Stimulated activated effector memory CD8-positive, alpha-beta T cell treated with anti-CD3 and anti-CD28 coated beads, Interleukin-12 subunit alpha, Interleukin-12 subunit beta, amount 100 ng/mL, for 72 hours (primary cell): ENCODE measurements around the gene ZCCHC14.

Experiments used
- ATAC-seq: fragments of 150-1000 bp; cut with Tn5 transposase; 2 replicates; pipeline ENCODE4 v1.10.0; 2021
- DNase-seq, 2 donors: peaks; one replicate each; pipeline ENCODE4 v3.0.0; 2021 to 2022; ENCODE audit warnings: low spot score in 2 of 2
- H3K27ac Mint-ChIP-seq: one replicate; pipeline ENCODE4 v1.8.0; 2022; ENCODE audit warnings: mild to moderate bottlenecking, mixed read lengths
- H3K36me3 Mint-ChIP-seq: one replicate; pipeline ENCODE4 v1.8.0; 2022; ENCODE audit warnings: mild to moderate bottlenecking, mixed read lengths
- H3K4me1 Mint-ChIP-seq: one replicate; pipeline ENCODE4 v1.8.0; 2022; ENCODE audit warnings: mixed read lengths
- H3K4me3 Mint-ChIP-seq: one replicate; pipeline ENCODE4 v1.8.0; 2022; ENCODE audit warnings: mild to moderate bottlenecking, mixed read lengths
- H3K9me3 Mint-ChIP-seq: one replicate; pipeline ENCODE4 v1.8.0; 2022; ENCODE audit warnings: mixed read lengths

Gene ZCCHC14

GRCh38 chr16:87445486-87445885 lies 47.3 kb downstream of the ZCCHC14 start:
- Mint-ChIP-seq H3K4me3 (no peak overlapping the region), H3K36me3 (peaks cover 37% of the 10 kb centered on the region), H3K4me1 (peaks cover 32% of the 10 kb centered on the region), H3K9me3 (no peaks in the 10 kb centered on the region), H3K27ac (no peak overlapping the region)
- DNase-seq: no peak
- no peak for ATAC-seq

GRCh38 chr16:87443964-87444363 lies 48.9 kb downstream of the ZCCHC14 start:
- Mint-ChIP-seq H3K9me3 (no peaks in the 10 kb centered on the region), H3K27ac (no peak overlapping the region), H3K4me1 (peaks cover 26% of the 10 kb centered on the region), H3K4me3 (no peak overlapping the region), H3K36me3 (peaks cover 37% of the 10 kb centered on the region)
- ATAC-seq (no peak), DNase-seq (no peak)

DNA sequence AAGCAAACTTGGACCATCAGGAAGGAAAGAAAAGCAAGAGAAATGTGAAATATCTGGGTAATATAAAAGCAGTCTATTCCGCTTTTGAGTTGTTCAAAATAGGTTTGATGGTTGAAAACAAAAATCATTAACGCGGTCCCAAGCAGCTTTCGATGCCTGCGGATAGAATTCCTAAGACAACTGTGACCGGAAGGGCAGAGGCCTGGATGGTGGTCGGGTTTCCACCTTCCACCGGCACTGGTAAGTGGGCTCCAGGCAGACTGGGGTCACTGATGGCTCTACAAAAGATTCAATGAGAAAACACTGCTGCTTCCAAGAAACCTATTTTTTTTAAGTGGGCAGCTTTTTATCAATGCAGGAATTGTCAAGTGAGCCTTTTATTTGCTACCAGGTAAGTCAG lies 49.8 kb downstream of the ZCCHC14 start:
- ATAC-seq: no peak
- no peaks in the 10 kb centered on the region for H3K9me3 Mint-ChIP-seq
- H3K27ac Mint-ChIP-seq: no peak overlapping the region
- H3K4me1 Mint-ChIP-seq: peaks cover 19% of the 10 kb centered on the region
- no peak for DNase-seq
- H3K4me3 Mint-ChIP-seq: no peak overlapping the region
- peaks cover 30% of the 10 kb centered on the region for H3K36me3 Mint-ChIP-seq

DNA sequence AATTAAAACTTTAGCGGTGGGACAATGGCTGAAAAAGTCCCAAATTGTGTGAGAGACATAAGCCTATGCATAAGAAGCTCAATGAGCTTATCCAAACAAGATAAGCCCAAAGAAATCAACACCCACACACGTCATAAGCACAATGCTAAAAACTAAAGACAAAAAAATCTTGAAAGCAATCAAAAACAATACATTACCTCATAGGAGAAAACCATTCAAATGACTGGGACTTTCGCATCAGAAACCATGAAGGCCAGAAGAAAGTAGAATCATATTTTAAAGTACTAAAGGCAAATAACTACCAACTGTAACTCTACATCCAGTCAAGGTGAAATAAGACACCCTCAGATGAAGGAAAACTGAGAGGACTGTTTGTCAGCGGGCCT lies 50.2 kb downstream of the ZCCHC14 start:
- Mint-ChIP-seq H3K4me1 (peaks cover 19% of the 10 kb centered on the region), H3K27ac (no peak overlapping the region), H3K4me3 (no peak overlapping the region), H3K36me3 (peaks cover 30% of the 10 kb centered on the region), H3K9me3 (no peaks in the 10 kb centered on the region)
- DNase-seq (no peak), ATAC-seq (no peak)

DNA sequence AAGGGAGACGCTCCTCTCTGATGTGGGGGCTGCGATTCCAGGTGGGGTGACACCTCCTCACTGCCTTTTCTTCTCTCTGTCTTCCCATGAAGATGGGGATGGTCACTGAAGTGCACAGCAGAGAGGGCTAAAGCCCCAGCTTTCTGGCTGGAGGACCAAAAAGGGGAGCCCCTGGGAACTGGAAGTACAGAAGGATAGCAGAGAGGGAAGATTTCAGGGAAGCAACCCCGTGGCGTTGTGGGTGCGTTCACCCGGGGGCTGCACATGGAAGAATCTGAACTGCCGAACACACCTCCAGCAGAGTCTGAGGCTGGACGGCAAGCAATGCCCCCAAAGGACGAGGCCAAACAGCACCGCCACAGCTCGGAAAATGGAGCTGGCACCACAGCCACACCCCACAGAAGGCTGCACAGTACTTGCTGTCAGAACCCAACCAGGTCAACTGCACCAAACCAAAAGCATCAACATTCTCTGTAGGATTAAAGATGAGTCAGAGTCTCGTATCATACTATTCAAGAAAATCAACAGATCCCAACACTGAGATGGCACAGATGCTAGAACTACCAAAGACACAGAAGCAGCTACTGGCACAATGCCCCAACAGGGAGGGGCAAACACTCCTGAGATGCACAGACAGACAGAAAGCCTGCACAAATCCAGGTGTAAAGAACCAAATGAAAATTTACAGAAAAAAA lies 50.8 kb downstream of the ZCCHC14 start:
- H3K27ac Mint-ChIP-seq: no peak overlapping the region
- peaks cover 32% of the 10 kb centered on the region for H3K36me3 Mint-ChIP-seq
- H3K9me3 Mint-ChIP-seq: no peaks in the 10 kb centered on the region
- no peak for DNase-seq
- no peak for ATAC-seq
- peaks cover 18% of the 10 kb centered on the region for H3K4me1 Mint-ChIP-seq
- no peak overlapping the region for H3K4me3 Mint-ChIP-seq

DNA sequence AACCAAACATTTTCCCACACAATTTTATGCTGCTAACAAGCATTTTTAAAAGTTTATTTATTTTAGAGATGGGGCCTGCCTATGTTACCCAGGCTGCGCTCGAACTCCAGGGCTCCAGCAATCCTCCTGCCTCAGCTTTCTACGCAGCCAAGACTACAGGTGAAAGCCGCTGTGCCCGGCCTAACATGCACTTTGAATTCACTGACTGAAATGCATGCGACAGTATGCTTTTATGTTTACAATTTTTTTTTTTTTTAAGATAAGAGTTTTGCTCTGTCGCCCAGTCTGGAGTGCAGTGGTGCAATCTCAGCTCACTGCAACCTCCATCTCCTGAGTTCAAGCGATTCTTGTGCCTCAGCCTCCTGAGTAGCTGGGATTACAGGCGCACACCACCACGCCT lies 52.9 kb downstream of the ZCCHC14 start:
- peaks cover 23% of the 10 kb centered on the region for H3K4me1 Mint-ChIP-seq

GRCh38 chr16:87438611-87438985 lies 54.2 kb downstream of the ZCCHC14 start:
- no peak for DNase-seq
- Mint-ChIP-seq H3K4me3 (no peak overlapping the region), H3K4me1 (peaks cover 23% of the 10 kb centered on the region), H3K27ac (no peak overlapping the region), H3K36me3 (peaks cover 15% of the 10 kb centered on the region), H3K9me3 (no peaks in the 10 kb centered on the region)
- ATAC-seq: no peak

More for the DNA sequence above, 52.9 kb downstream of the ZCCHC14 start:
- ATAC-seq: no peak
- no peaks in the 10 kb centered on the region for H3K9me3 Mint-ChIP-seq
- H3K36me3 Mint-ChIP-seq: peaks cover 22% of the 10 kb centered on the region
- no peak overlapping the region for H3K27ac Mint-ChIP-seq
- no peak overlapping the region for H3K4me3 Mint-ChIP-seq
- no peak for DNase-seq

- Mint-ChIP-seq H3K4me1 (peaks cover 23% of the 10 kb centered on the region), H3K9me3 (no peaks in the 10 kb centered on the region), H3K4me3 (no peak overlapping the region), H3K27ac (no peak overlapping the region), H3K36me3 (peaks cover 19% of the 10 kb centered on the region)
- DNase-seq (no peak), ATAC-seq (no peak)
Measured at GRCh38 chr16:87437911-87438610, 54.8 kb downstream of the ZCCHC14 start.

DNA sequence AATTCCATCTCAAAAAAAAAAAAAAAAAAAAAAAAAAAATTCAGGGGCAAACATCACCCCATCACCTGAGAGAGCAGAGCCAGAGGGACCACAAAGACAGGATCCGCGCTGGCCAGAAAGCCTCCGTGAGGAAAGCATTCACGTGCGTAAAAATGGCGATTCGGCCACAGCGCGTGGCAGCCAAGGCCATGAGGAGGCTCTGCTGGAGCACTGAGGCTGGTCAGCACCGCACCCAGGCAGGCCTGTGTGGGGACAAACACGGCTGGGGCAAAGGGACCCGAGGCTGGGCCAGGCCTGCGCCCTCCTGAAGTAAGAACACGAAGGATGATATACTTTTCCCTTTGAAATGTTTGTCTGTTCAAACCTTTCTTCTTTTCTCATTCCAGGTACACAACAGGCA lies 55.5 kb downstream of the ZCCHC14 start:
- no peak overlapping the region for H3K27ac Mint-ChIP-seq
- H3K36me3 Mint-ChIP-seq: peaks cover 19% of the 10 kb centered on the region
- DNase-seq (no peak), ATAC-seq (no peak)
- no peaks in the 10 kb centered on the region for H3K9me3 Mint-ChIP-seq
- H3K4me1 Mint-ChIP-seq: peaks cover 15% of the 10 kb centered on the region
- H3K4me3 Mint-ChIP-seq: no peak overlapping the region

DNA sequence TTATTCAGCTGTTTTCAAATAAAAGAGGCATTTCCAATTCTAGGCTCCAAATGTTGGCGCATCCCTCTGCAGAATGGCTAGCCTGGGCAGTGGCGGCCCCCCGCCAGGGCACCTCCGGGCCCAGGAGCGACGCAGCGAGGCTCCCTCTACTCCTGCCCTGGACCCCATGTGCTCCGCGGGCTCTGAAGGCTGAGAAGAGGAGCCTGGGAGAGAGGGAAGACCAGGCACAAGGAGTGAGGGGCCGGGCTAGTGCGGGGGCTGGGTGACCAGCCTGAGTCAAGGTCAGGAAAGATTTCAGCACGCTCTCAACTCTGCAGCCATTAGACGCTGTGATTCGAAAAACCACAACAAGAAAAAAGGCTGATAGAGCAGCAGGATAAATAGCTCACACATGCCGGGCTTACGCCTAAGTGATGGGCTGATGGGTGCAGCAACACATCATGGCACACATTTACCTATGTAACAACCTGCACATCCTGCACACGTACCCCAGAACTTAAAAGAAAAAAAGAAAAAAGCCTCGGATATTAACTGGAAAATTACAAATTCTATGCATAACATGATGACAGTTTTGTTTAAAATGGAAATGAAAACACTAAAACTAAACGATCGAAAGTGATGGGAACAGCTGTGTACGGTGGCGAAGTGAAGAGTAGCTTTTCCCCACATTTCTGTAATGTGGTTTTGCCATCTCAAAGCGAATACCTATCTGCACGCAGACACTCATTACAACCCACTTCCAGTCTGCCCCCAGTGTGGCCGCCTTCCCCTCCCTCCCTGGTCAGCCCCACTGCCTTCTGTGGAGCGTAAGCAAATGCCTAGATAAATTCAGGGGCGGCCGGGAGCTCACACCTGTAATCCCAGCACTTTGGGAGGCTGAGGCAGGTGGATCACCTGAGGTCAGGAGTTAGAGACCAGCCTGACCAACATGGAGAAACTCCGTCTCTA lies 56.3 kb downstream of the ZCCHC14 start:
- Mint-ChIP-seq H3K27ac (no peak overlapping the region), H3K36me3 (peaks cover 19% of the 10 kb centered on the region), H3K4me1 (peaks cover 8% of the 10 kb centered on the region), H3K4me3 (peak overlapping the region; percentile 23), H3K9me3 (no peaks in the 10 kb centered on the region)
- DNase-seq: peak in 1 of 2 donors; percentile 68
- ATAC-seq: peak; percentile 94

- no peak overlapping the region for H3K27ac Mint-ChIP-seq
- no peaks in the 10 kb centered on the region for H3K9me3 Mint-ChIP-seq
- peaks cover 8% of the 10 kb centered on the region for H3K4me1 Mint-ChIP-seq
- DNase-seq: no peak
- peaks cover 26% of the 10 kb centered on the region for H3K36me3 Mint-ChIP-seq
- ATAC-seq: no peak
- H3K4me3 Mint-ChIP-seq: no peak overlapping the region
Measured at GRCh38 chr16:87435372-87436224, 57.2 kb downstream of the ZCCHC14 start.

- Mint-ChIP-seq H3K4me1 (peaks cover 8% of the 10 kb centered on the region), H3K36me3 (peaks cover 33% of the 10 kb centered on the region), H3K9me3 (no peaks in the 10 kb centered on the region), H3K27ac (no peak overlapping the region), H3K4me3 (no peak overlapping the region)
- DNase-seq (no peak), ATAC-seq (no peak)
Measured at GRCh38 chr16:87434146-87434667, 58.6 kb downstream of the ZCCHC14 start.

DNA sequence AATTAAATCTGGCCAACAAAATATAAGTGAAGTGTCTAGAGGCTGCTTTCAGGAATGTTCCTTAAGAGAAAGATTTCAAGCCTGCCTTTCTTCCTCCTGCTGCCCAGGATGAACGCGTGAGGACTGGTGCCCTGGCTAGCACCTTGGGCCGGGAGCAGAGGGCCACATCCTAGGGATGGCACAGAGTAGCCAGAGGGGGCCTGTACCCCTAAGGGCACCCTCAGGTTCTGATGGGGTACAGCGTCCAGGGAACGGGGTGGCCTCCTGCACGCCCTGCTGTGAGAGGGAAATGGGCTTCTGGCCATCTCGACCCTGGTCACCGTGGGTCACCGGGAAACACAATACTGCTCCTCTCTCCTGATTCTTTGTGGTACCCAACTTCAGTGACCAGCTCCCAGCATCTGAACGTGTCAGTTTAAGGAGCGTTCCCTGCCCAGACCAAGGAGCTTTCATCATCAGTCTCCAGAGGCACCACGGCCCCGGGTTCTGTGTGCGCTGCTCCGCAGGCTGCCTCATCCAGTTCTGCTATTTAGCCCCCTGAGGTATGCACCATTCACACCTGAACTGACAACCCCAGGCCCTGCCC lies 60.4 kb downstream of the ZCCHC14 start:
- Mint-ChIP-seq H3K9me3 (no peaks in the 10 kb centered on the region), H3K4me1 (peaks cover 8% of the 10 kb centered on the region), H3K36me3 (peaks cover 37% of the 10 kb centered on the region), H3K4me3 (no peak overlapping the region), H3K27ac (no peak overlapping the region)
- ATAC-seq (no peak), DNase-seq (no peak)

GRCh38 chr16:87431926-87432325 lies 60.9 kb downstream of the ZCCHC14 start:
- H3K27ac Mint-ChIP-seq: no peak overlapping the region
- DNase-seq (no peak), ATAC-seq (no peak)
- H3K36me3 Mint-ChIP-seq: peaks cover 34% of the 10 kb centered on the region
- peaks cover 8% of the 10 kb centered on the region for H3K4me1 Mint-ChIP-seq
- no peak overlapping the region for H3K4me3 Mint-ChIP-seq
- no peaks in the 10 kb centered on the region for H3K9me3 Mint-ChIP-seq
